ENCODE data around the gene CPT1C. TPM values are rescaled to one million over a fixed set of nuclear protein-coding genes. Genes with fewer than 3 reads are reported as not detected.

The CPT1C gene
- polyA plus RNA-seq, 2 of the 4 experiments (the other 2 are of a cell fraction): 8.5 to 15.4 TPM

DNA sequence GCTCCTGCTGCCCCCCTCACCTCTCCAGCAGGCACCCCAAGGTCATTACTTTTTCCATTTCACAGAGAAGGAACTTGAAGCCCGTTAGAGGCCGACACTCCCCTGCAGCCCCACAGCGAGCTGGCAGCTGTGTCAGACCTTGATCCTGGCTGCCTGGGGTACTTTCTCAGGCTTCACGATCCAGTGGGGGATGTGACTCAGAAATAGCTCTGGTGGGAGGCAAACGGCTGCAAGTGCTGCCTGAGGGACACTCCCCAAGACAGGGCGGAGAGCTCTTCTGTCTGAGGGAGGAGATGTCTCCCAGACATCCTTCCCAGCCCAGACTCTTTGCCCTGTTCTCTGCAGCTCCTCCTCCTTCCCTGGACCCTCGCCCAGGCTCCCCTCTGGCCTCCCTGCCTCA is 67.4 kb downstream of the CPT1C start:
- Histone ChIP-seq H3K4me3 (no peak overlapping the region), H3K27ac (peak overlapping the region in 1 of 2 experiments; percentile 53; a peak in 3 of 6 replicates), H3K4me1 (peaks cover 8% of the 10 kb centered on the region; the same call in 1 of the 3 replicates), H3K9me3 (peaks cover 14% of the 10 kb centered on the region), H3K4me2 (0 out of 3 replicates have a peak overlapping the region, but pooled peaks have one; percentile 27)
- ATAC-seq (peak; percentile 51 to 67; a peak in 5 of 6 replicates), DNase-seq (ENCODE audit: low read depth in 1 of 2, low spot score in 1 of 2) (peak in 1 of 2 experiments; percentile 35), FAIRE-seq (no peak)
- WGBS (ENCODE audit: missing lambda C conversion rate): 30% methylated on average over 7 of the region's 7 CpGs
- CTCF ChIA-PET: interaction anchor here (1.2 to 3.5 kb wide), 4 partner anchors 9 to 74 kb away, joined by 3 to 15 read pairs (median 5); no protein-coding TSS in a partner anchor
- TF ChIP-seq, protein P1, sequence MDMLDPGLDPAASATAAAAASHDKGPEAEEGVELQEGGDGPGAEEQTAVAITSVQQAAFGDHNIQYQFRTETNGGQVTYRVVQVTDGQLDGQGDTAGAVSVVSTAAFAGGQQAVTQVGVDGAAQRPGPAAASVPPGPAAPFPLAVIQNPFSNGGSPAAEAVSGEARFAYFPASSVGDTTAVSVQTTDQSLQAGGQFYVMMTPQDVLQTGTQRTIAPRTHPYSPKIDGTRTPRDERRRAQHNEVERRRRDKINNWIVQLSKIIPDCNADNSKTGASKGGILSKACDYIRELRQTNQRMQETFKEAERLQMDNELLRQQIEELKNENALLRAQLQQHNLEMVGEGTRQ (IDR thresholded peaks at IDR 0.05): no peak
- no peak for TF ChIP-seq POLR2AphosphoS2 (conservative IDR thresholded peaks at IDR 0.05; ENCODE audit: low read length)
- TF ChIP-seq NPAS2 (CRISPR knock-in tag; IDR thresholded peaks at IDR 0.05; ENCODE audit: borderline replicate concordance): no peak
- TF ChIP-seq, protein P2, sequence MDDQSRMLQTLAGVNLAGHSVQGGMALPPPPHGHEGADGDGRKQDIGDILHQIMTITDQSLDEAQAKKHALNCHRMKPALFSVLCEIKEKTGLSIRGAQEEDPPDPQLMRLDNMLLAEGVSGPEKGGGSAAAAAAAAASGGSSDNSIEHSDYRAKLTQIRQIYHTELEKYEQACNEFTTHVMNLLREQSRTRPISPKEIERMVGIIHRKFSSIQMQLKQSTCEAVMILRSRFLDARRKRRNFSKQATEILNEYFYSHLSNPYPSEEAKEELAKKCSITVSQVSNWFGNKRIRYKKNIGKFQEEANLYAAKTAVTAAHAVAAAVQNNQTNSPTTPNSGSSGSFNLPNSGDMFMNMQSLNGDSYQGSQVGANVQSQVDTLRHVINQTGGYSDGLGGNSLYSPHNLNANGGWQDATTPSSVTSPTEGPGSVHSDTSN (IDR thresholded peaks at IDR 0.05): no peak
- no peak for TF ChIP-seq KDM1A (IDR thresholded peaks at IDR 0.05; ENCODE audit: low read depth)
- TF ChIP-seq ZSCAN20 (CRISPR knock-in tag; IDR thresholded peaks at IDR 0.05): no peak
- no peak for TF ChIP-seq RNF2 (IDR thresholded peaks at IDR 0.05; ENCODE audit: borderline replicate concordance, low read depth)
- no peak for TF ChIP-seq RARB (CRISPR knock-in tag; IDR thresholded peaks at IDR 0.05)
- TF ChIP-seq HOXB5 (CRISPR knock-in tag; IDR thresholded peaks at IDR 0.05): no peak
- TF ChIP-seq, protein P3, sequence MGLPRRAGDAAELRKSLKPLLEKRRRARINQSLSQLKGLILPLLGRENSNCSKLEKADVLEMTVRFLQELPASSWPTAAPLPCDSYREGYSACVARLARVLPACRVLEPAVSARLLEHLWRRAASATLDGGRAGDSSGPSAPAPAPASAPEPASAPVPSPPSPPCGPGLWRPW (IDR thresholded peaks at IDR 0.05): no peak
- no peak for TF ChIP-seq TP53 (CRISPR knock-in tag; IDR thresholded peaks at IDR 0.05)
- TF ChIP-seq CHD2 (IDR thresholded peaks at IDR 0.05; ENCODE audit: low read length, partially characterized antibody): no peak
- POLR2A ChIA-PET: interaction anchor here (1.3 kb wide), 1 partner anchor 12 kb away, joined by 3 read pairs; no protein-coding TSS in a partner anchor

DNA sequence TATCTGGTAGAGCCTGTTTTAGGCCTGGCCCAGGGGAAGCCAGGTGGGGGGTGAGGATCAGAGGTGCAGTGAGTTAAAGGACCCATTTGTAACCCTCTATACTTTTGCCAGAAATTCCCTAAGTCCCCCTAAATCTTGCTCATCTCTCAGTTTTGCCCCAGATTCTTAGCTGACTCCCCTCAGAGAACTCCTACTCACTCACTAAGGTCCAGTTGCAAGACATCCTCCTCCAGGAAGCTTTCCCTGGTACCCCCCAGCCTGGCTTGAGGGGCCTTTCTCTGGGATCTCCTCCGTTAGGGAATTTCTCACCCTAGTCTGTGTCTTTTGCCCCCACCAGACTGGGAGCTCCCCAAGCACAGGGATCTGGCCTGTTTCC is 70.3 kb downstream of the CPT1C start:
- DNase-seq (ENCODE audit: low read depth in 1 of 2, low spot score in 1 of 2) (no peak), ATAC-seq (no peak), FAIRE-seq (no peak)
- H3K4me1 ChIP-seq: peaks cover 18% of the 10 kb centered on the region
- WGBS (ENCODE audit: missing lambda C conversion rate): 75% methylated on average over 1 of the region's 1 CpG
- H3K27ac ChIP-seq: no peak overlapping the region
- CTCF ChIA-PET: interaction anchor here (0.8 to 1.3 kb wide), 4 partner anchors 10 to 76 kb away, joined by 3 to 5 read pairs (median 3); no protein-coding TSS in a partner anchor
- peaks cover 2% of the 10 kb centered on the region for H3K9me3 ChIP-seq
- no peak overlapping the region for H3K4me2 ChIP-seq
- TF ChIP-seq, protein P3 (IDR thresholded peaks at IDR 0.05): no peak
- H3K4me3 ChIP-seq: no peak overlapping the region
- POLR2A ChIA-PET: no interaction called here

DNA sequence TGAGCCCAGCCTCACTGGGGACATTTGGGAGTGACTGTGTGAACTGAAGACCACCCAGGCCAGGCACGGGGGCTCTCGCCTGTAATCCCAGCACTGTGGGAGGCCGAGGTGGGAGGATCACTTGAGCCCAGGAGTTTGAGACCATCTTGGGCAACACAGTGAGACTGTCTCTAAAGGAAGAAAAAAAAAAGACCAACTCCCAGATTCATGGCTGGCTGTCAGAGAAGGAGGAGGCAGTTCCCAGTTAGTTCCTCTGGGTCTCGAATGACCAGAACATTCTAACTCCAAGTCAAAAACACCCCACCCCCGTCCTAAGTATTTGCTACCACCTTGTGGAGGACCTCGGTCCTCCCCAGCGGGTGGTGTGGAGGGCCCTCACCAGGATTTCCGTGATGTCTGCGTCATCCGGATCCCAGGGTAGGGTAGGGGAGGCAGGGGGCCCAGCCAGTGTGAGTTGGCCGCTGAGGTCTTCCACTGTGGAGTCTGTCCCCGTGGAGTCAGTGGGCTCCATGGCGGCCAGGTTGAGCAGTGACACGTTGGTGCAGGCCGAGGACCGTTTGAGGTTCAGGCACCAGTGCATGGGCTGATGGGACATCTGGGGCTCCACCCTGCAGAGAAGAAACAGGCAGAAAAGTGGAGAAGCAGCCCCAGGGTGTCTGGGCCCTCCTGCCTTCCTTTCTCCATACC is 70.9 kb downstream of the CPT1C start:
- no peak overlapping the region for H3K27ac ChIP-seq
- no peaks in the 10 kb centered on the region; the same call in 2 of the 3 replicates for H3K9me3 ChIP-seq
- ChIA-PET POLR2A (no interaction called here), CTCF (interaction anchor here (0.8 to 1.3 kb wide), 4 partner anchors 11 to 77 kb away, joined by 3 to 5 read pairs (median 3); no protein-coding TSS in a partner anchor)
- no peak overlapping the region for H3K4me2 ChIP-seq
- FAIRE-seq: no peak
- no peak overlapping the region for H3K4me3 ChIP-seq
- ATAC-seq: no peak
- peaks cover 18% of the 10 kb centered on the region for H3K4me1 ChIP-seq
- DNase-seq (ENCODE audit: low read depth in 1 of 2, low spot score in 1 of 2): peak in 1 of 2 experiments; percentile 45
- WGBS (ENCODE audit: missing lambda C conversion rate): 75% methylated on average over 13 of the region's 16 CpGs
- TF ChIP-seq NR3C1 (IDR thresholded peaks at IDR 0.05) (no peak), RAD21 (conservative IDR thresholded peaks at IDR 0.05 in 1 of 2, IDR thresholded peaks at IDR 0.05 in 1 of 2) (peak in 1 of 2 experiments; percentile 22; a peak in 1 of 5 replicates), HOXB5 (CRISPR knock-in tag; IDR thresholded peaks at IDR 0.05) (no peak), JUN (IDR thresholded peaks at IDR 0.05) (no peak), RNF2 (IDR thresholded peaks at IDR 0.05; ENCODE audit: borderline replicate concordance, low read depth) (no peak)
- TF ChIP-seq, protein P4, sequence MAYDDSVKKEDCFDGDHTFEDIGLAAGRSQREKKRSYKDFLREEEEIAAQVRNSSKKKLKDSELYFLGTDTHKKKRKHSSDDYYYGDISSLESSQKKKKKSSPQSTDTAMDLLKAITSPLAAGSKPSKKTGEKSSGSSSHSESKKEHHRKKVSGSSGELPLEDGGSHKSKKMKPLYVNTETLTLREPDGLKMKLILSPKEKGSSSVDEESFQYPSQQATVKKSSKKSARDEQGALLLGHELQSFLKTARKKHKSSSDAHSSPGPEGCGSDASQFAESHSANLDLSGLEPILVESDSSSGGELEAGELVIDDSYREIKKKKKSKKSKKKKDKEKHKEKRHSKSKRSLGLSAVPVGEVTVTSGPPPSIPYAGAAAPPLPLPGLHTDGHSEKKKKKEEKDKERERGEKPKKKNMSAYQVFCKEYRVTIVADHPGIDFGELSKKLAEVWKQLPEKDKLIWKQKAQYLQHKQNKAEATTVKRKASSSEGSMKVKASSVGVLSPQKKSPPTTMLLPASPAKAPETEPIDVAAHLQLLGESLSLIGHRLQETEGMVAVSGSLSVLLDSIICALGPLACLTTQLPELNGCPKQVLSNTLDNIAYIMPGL (CRISPR knock-in tag; IDR thresholded peaks at IDR 0.05; ENCODE audit: borderline replicate concordance): no peak
- TF ChIP-seq, protein P5, sequence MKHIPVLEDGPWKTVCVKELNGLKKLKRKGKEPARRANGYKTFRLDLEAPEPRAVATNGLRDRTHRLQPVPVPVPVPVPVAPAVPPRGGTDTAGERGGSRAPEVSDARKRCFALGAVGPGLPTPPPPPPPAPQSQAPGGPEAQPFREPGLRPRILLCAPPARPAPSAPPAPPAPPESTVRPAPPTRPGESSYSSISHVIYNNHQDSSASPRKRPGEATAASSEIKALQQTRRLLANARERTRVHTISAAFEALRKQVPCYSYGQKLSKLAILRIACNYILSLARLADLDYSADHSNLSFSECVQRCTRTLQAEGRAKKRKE (CRISPR knock-in tag; IDR thresholded peaks at IDR 0.05; ENCODE audit: low read depth): no peak
- TF ChIP-seq, protein P2 (IDR thresholded peaks at IDR 0.05): no peak
